HCT116 (cell line): ENCODE data around the gene PRIMA1. TPM values are rescaled to one million over a fixed set of nuclear protein-coding genes. Genes with fewer than 3 reads are reported as not detected.

Source experiments
- ATAC-seq: fragments of 200-7000 bp; cut with Tn5 transposase; 2 replicates; pipeline ENCODE4 v1.9.1; 2020; ENCODE audit warnings: mild to moderate bottlenecking, moderate library complexity
- BruUV-seq: library from RNA; stranded (reverse); fragments of 400-500 nt; replicated peaks from 2 replicates; lab custom pipeline; 2021; lab: Mats Ljungman, UMichigan
- CTCF ChIA-PET: fragments of 300-600 bp; sonication (Branson Sonifier 250); formaldehyde crosslinking; loops from one replicate; lab custom pipeline; 2021; ENCODE audit warnings: antibody characterized with exemption; lab: Charles Lee
- POLR2A ChIA-PET: fragments of 300-600, 350-600 bp; sonication (Branson Sonifier 250); formaldehyde crosslinking; loops from one replicate; lab custom pipeline; 2021; ENCODE audit warnings: antibody characterized with exemption; lab: Charles Lee
- RAD21 ChIA-PET, 2 experiments: fragments of 300-600 bp; sonication (Branson Sonifier 250); formaldehyde crosslinking; loops; one replicate each; lab custom pipeline; 2023; ENCODE audit warnings: low total read pairs in 2 of 2; ENCODE audit not compliant: uncharacterized antibody in 2 of 2, unreplicated experiment in 2 of 2, low non-redundant PET in 1 of 2; lab: Charles Lee
- DNase-seq: peaks from one replicate; pipeline ENCODE4 v3.0.0-alpha.2; 2010; ENCODE audit warnings: low read depth, low spot score
- H2AFZ ChIP-seq: fragments of 200-600 bp; shearing (Covaris generic), sonication (generic); 2 replicates; pipeline ENCODE4 v1.6.1; 2017; ENCODE audit warnings: low read depth, mixed run types, mixed read lengths, antibody characterized with exemption, low read length; ENCODE audit not compliant: poor library complexity, severe bottlenecking
- H3K27ac ChIP-seq: 2 replicates; pipeline ENCODE4 v1.5.1; 2012; ENCODE audit warnings: low read depth, low read length
- H3K27me3 ChIP-seq: fragments of 200-600 bp; sonication (generic); 2 replicates; pipeline ENCODE4 v1.6.1; 2016; ENCODE audit warnings: mixed run types, low read length, mixed read lengths; ENCODE audit not compliant: insufficient read depth
- H3K36me3 ChIP-seq, 2 experiments: fragments of 200-500 bp in 1 of 2; fragments of 200-600 bp in 1 of 2; sonication (Bioruptor generic) in 1 of 2; sonication (generic) in 1 of 2; 2 replicates each; pipeline versions ENCODE4 v1.5.1 to v1.6.1; 2014 to 2016; ENCODE audit warnings: low read length in 2 of 2, inconsistent platforms in 1 of 2, mixed read lengths in 1 of 2, mixed run types in 1 of 2; ENCODE audit not compliant: insufficient read depth in 2 of 2, control insufficient read depth in 1 of 2
- H3K4me1 ChIP-seq, 2 experiments: fragments of 200-600 bp in 1 of 2; sonication (generic) in 1 of 2; 2 replicates each; pipeline versions ENCODE4 v1.5.1 to v1.6.1; 2012 to 2017; ENCODE audit warnings: low read length in 2 of 2, inconsistent platforms in 1 of 2, mild to moderate bottlenecking in 1 of 2, mixed read lengths in 1 of 2, mixed run types in 1 of 2, moderate library complexity in 1 of 2; ENCODE audit not compliant: insufficient read depth in 2 of 2, control insufficient read depth in 1 of 2
- H3K4me2 ChIP-seq: fragments of 200-600 bp; sonication (generic); 2 replicates; pipeline ENCODE4 v1.6.1; 2017; ENCODE audit warnings: mixed run types, low read length, mixed read lengths
- H3K4me3 ChIP-seq, 2 experiments: fragments of 200-600 bp in 1 of 2; sonication (generic) in 1 of 2; replicated peaks in 1 of 2; 2 replicates each; pipeline ENCODE4 v1.5.1; 2011 to 2016; ENCODE audit warnings: low read length in 2 of 2, control low read depth in 1 of 2, low read depth in 1 of 2, mild to moderate bottlenecking in 1 of 2, mixed read lengths in 1 of 2, mixed run types in 1 of 2
- H3K79me2 ChIP-seq: fragments of 200-600 bp; sonication (generic); 2 replicates; pipeline ENCODE4 v1.6.1; 2017; ENCODE audit warnings: mild to moderate bottlenecking, mixed run types, low read length, moderate library complexity, mixed read lengths; ENCODE audit not compliant: insufficient read depth
- H3K9ac ChIP-seq: fragments of 200-600 bp; sonication (generic); 2 replicates; pipeline ENCODE4 v1.6.1; 2016; ENCODE audit warnings: low read length, mixed read lengths
- H3K9me2 ChIP-seq: fragments of 200-600 bp; sonication (generic), shearing (Covaris generic); 2 replicates; pipeline ENCODE4 v1.6.1; 2017; ENCODE audit warnings: mixed run types, mild to moderate bottlenecking, moderate library complexity; ENCODE audit not compliant: insufficient read depth
- H3K9me3 ChIP-seq, 2 experiments: fragments of 200-500 bp in 1 of 2; fragments of 200-600 bp in 1 of 2; sonication (Bioruptor generic) in 1 of 2; sonication (generic) in 1 of 2; 2 replicates each; pipeline ENCODE4 v1.6.1; 2014 to 2017; ENCODE audit warnings: low read length in 2 of 2, mixed read lengths in 2 of 2, inconsistent platforms in 1 of 2, low read depth in 1 of 2, mild to moderate bottlenecking in 1 of 2, mixed run types in 1 of 2, moderate library complexity in 1 of 2; ENCODE audit not compliant: control insufficient read depth in 1 of 2, insufficient read depth in 1 of 2
- H4K20me1 ChIP-seq: fragments of 200-600 bp; sonication (generic), shearing (Covaris generic); 2 replicates; pipeline ENCODE4 v1.6.1; 2017; ENCODE audit warnings: mixed run types, mild to moderate bottlenecking, moderate library complexity; ENCODE audit not compliant: insufficient read depth
- CBX3 ChIP-seq: IDR thresholded peaks from 2 replicates; pipeline ENCODE4 v1.6.1; 2012; ENCODE audit warnings: low read depth
- CEBPB ChIP-seq: IDR thresholded peaks from 2 replicates; pipeline ENCODE4 v1.6.1; 2012; ENCODE audit warnings: low read depth
- CTCF ChIP-seq, 3 experiments: fragments of 200-600 bp in 1 of 3; sonication (generic) in 1 of 3; IDR thresholded peaks in 2 of 3; conservative IDR thresholded peaks in 1 of 3; 2 replicates each; pipeline ENCODE4 v1.5.1; 2012 to 2017; ENCODE audit warnings: low read depth in 2 of 3, low read length in 2 of 3, antibody characterized with exemption in 1 of 3, borderline replicate concordance in 1 of 3, control low read depth in 1 of 3, mild to moderate bottlenecking in 1 of 3, mixed read lengths in 1 of 3, mixed run types in 1 of 3, moderate library complexity in 1 of 3; ENCODE audit not compliant: insufficient read depth in 1 of 3
- EGR1 ChIP-seq: IDR thresholded peaks from 2 replicates; pipeline ENCODE4 v1.6.1; 2012; ENCODE audit warnings: low read depth
- ELF1 ChIP-seq: IDR thresholded peaks from 2 replicates; pipeline ENCODE4 v1.6.1; 2012; ENCODE audit warnings: low read depth, borderline replicate concordance
- EZH2phosphoT487 ChIP-seq: fragments of 200-600 bp; IDR thresholded peaks from 2 replicates; pipeline ENCODE4 v1.6.1; 2018; ENCODE audit warnings: antibody characterized with exemption, borderline replicate concordance
- FOSL1 ChIP-seq: IDR thresholded peaks from 2 replicates; pipeline ENCODE4 v1.6.1; 2012; ENCODE audit warnings: low read depth
- MAX ChIP-seq: IDR thresholded peaks from 2 replicates; pipeline ENCODE4 v1.6.1; 2012
- POLR2A ChIP-seq: IDR thresholded peaks from 2 replicates; pipeline ENCODE4 v1.7.0; 2011; ENCODE audit warnings: borderline replicate concordance; ENCODE audit not compliant: insufficient read depth, insufficient read length; ENCODE audit errors: extremely low read depth
- POLR2AphosphoS5 ChIP-seq: IDR thresholded peaks from 2 replicates; pipeline ENCODE4 v1.6.1; 2011; ENCODE audit warnings: mild to moderate bottlenecking, low read depth, low read length, moderate library complexity
- RAD21 ChIP-seq: IDR thresholded peaks from 2 replicates; pipeline ENCODE4 v1.6.1; 2012; ENCODE audit warnings: low read depth, mild to moderate bottlenecking
- REST ChIP-seq: IDR thresholded peaks from 2 replicates; pipeline ENCODE4 v1.6.1; 2012; ENCODE audit warnings: low read depth
- SP1 ChIP-seq: IDR thresholded peaks from 2 replicates; pipeline ENCODE4 v1.6.1; 2012; ENCODE audit warnings: low read depth
- SRF ChIP-seq: IDR thresholded peaks from 2 replicates; pipeline ENCODE4 v1.6.1; 2012; ENCODE audit warnings: low read depth
- TCF7L2 ChIP-seq: IDR thresholded peaks from 2 replicates; pipeline ENCODE4 v1.7.0; 2011; ENCODE audit warnings: borderline replicate concordance, inconsistent platforms; ENCODE audit not compliant: insufficient read depth, insufficient read length; ENCODE audit errors: extremely low read depth
- YY1 ChIP-seq: IDR thresholded peaks from 2 replicates; pipeline ENCODE4 v1.6.1; 2011; ENCODE audit warnings: low read length, low read depth, moderate library complexity, mild to moderate bottlenecking; ENCODE audit not compliant: insufficient replicate concordance; ENCODE audit errors: extremely low read depth
- ZNF274 ChIP-seq: fragments of 200-500 bp; sonication (Bioruptor generic); IDR thresholded peaks from 2 replicates; pipeline ENCODE4 v1.6.1; 2014; ENCODE audit warnings: mild to moderate bottlenecking, low read depth, low read length, inconsistent platforms
- intact Hi-C: fragments of 100-400 bp; cut with micrococcal nuclease; formaldehyde crosslinking; loops from 2 replicates; pipeline ENCODE4 v1.10.0; 2022
- total RNA-seq: library from RNA; stranded (reverse); gene quantifications from one replicate; pipeline ENCODE4 v1.2.1, GENCODE V29; 2021; ENCODE audit not compliant: unreplicated experiment

PRIMA1 gene
- total RNA-seq, 1 experiment from 2014 or later, result 1.5 TPM

- Histone ChIP-seq H3K79me2 (no peaks in the 10 kb centered on the region), H3K27me3 (peaks cover 29% of the 10 kb centered on the region; the same call in 1 of the 2 replicates), H3K36me3 (no peaks in the 10 kb centered on the region), H3K9ac (no peak overlapping the region), H4K20me1 (no peaks in the 10 kb centered on the region; the same call in 1 of the 2 replicates), H3K4me2 (no peak overlapping the region), H3K9me3 (no peaks in the 10 kb centered on the region), H3K27ac (no peak overlapping the region), H3K4me3 (no peak overlapping the region), H2AFZ (no peak overlapping the region), H3K4me1 (0 out of 4 replicates have a peak, but pooled peaks cover 0 to 4% of the 10 kb centered on the region in 2 experiments), H3K9me2 (no peaks in the 10 kb centered on the region)
- DNase-seq (no peak), ATAC-seq (no peak)
- no TSS peak for BruUV-seq
- ChIA-PET CTCF (no interaction called here), POLR2A (no interaction called here), RAD21 (no interaction called here)
- intact Hi-C loops, result no loop called here
- TF ChIP-seq EGR1, result no peak
- TF ChIP-seq CTCF (IDR thresholded peaks at IDR 0.05 in 2 of 3, conservative IDR thresholded peaks at IDR 0.05 in 1 of 3; ENCODE audit: borderline replicate concordance in 1 of 3, insufficient read depth in 1 of 3, low read depth in 2 of 3, low read length in 2 of 3), result no peak
- TF ChIP-seq CBX3, result no peak
- no peak for TF ChIP-seq RAD21
- no peak for TF ChIP-seq FOSL1
- TF ChIP-seq SP1, result no peak
- no peak for TF ChIP-seq ZNF274
- TF ChIP-seq MAX, result no peak
- no peak for TF ChIP-seq CEBPB
- no peak for TF ChIP-seq REST
- no peak for TF ChIP-seq YY1
- no peak for TF ChIP-seq SRF
- no peak for TF ChIP-seq POLR2AphosphoS5
- no peak for TF ChIP-seq POLR2A
- TF ChIP-seq EZH2phosphoT487, result no peak
- no peak for TF ChIP-seq TCF7L2
- TF ChIP-seq ELF1, result no peak
Observed at GRCh38 chr14:93690146-93690545, 98.1 kb downstream of the PRIMA1 start.
